GM19467 (cell line): ENCODE data around the gene ADAMTS16.

Source experiments
- ATAC-seq: cut with Tn5 transposase; IDR thresholded peaks from one replicate; pipeline ENCODE4 v1.9.1; 2021; ENCODE audit warnings: mild to moderate bottlenecking, moderate library complexity; ENCODE audit not compliant: unreplicated experiment

ADAMTS16 gene

GRCh38 chr5:5220901-5221631 lies 80.9 kb downstream of the ADAMTS16 start:
- ATAC-seq = no peak

GRCh38 chr5:5221724-5222123 lies 81.6 kb downstream of the ADAMTS16 start:
- no peak for ATAC-seq

- no peak for ATAC-seq
Observed at GRCh38 chr5:5231576-5231975, 91.4 kb downstream of the ADAMTS16 start.

GRCh38 chr5:5234912-5235311 lies 94.8 kb downstream of the ADAMTS16 start:
- no peak for ATAC-seq

- ATAC-seq = no peak
Observed at GRCh38 chr5:5235685-5236084, 95.6 kb downstream of the ADAMTS16 start.

GRCh38 chr5:5239191-5239590 lies 99.1 kb downstream of the ADAMTS16 start:
- ATAC-seq = no peak

GRCh38 chr5:5240234-5240633 lies 100.1 kb downstream of the ADAMTS16 start:
- no peak for ATAC-seq

- no peak for ATAC-seq
Observed at GRCh38 chr5:5242056-5242455, 101.9 kb downstream of the ADAMTS16 start.

- no peak for ATAC-seq
Observed at GRCh38 chr5:5246736-5247135, 106.6 kb downstream of the ADAMTS16 start.

GRCh38 chr5:5250758-5251157 lies 110.6 kb downstream of the ADAMTS16 start:
- ATAC-seq = no peak

- ATAC-seq = no peak
Observed at GRCh38 chr5:5252106-5252505, 112.0 kb downstream of the ADAMTS16 start.

- no peak for ATAC-seq
Observed at GRCh38 chr5:5257353-5257752, 117.2 kb downstream of the ADAMTS16 start.

- no peak for ATAC-seq
Observed at GRCh38 chr5:5258564-5258963, 118.4 kb downstream of the ADAMTS16 start.

- ATAC-seq = no peak
Observed at GRCh38 chr5:5264727-5265126, 124.6 kb downstream of the ADAMTS16 start.

- ATAC-seq = no peak
Observed at GRCh38 chr5:5266297-5266696, 126.2 kb downstream of the ADAMTS16 start.

GRCh38 chr5:5270161-5270560 lies 130.0 kb downstream of the ADAMTS16 start:
- no peak for ATAC-seq

GRCh38 chr5:5270958-5271785 lies 131.0 kb downstream of the ADAMTS16 start:
- no peak for ATAC-seq

GRCh38 chr5:5271786-5272321 lies 131.7 kb downstream of the ADAMTS16 start:
- ATAC-seq = no peak

- no peak for ATAC-seq
Observed at GRCh38 chr5:5273398-5273797, 133.3 kb downstream of the ADAMTS16 start.

GRCh38 chr5:5273976-5274375 lies 133.8 kb downstream of the ADAMTS16 start:
- ATAC-seq = no peak

GRCh38 chr5:5275211-5275610 lies 135.1 kb downstream of the ADAMTS16 start:
- no peak for ATAC-seq

GRCh38 chr5:5276430-5276829 lies 136.3 kb downstream of the ADAMTS16 start:
- ATAC-seq = no peak
